Pancreas (tissue), 10 donors: ENCODE data around the gene CPB2. TPM values are rescaled to one million over a fixed set of nuclear protein-coding genes. Genes with fewer than 3 reads are reported as not detected.

Experiments used
- ATAC-seq, 4 donors: fragments of 200-7000 bp; cut with Tn5 transposase; one replicate each; pipeline versions ENCODE4 v1.8.0 to v1.9.1; 2020; ENCODE audit warnings: mild to moderate bottlenecking in 4 of 4, moderate library complexity in 4 of 4
- DNase-seq, 6 donors: peaks; one replicate each; pipeline ENCODE4 v3.0.0-alpha.2; 2020
- FAIRE-seq: peaks from 2 replicates; lab custom pipeline; 2012; peaks lifted over from hg19 to GRCh38; lab: Jason Lieb, UNC
- H3K27ac ChIP-seq, 4 donors: fragments of 200-600 bp; sonication (generic); 1 replicate in 3 of 4; 2 replicates in 1 of 4; pipeline versions ENCODE4 v1.5.0 to v1.8.0; 2020
- H3K27me3 ChIP-seq, 4 donors: fragments of 200-600 bp; one replicate each; pipeline ENCODE4 v1.8.0; 2021
- H3K36me3 ChIP-seq, 3 donors: fragments of 200-600 bp; sonication (generic) in 1 of 3; one replicate each; pipeline versions ENCODE4 v1.5.0 to v1.8.0; 2020 to 2021
- H3K4me1 ChIP-seq, 3 donors: fragments of 200-600 bp; one replicate each; pipeline ENCODE4 v1.8.0; 2021
- H3K4me3 ChIP-seq, 4 donors: fragments of 200-600 bp; sonication (generic) in 2 of 4; one replicate each; pipeline versions ENCODE4 v1.5.0 to v1.8.0; 2020 to 2021
- H3K9me3 ChIP-seq, 4 donors: fragments of 200-600 bp; one replicate each; pipeline ENCODE4 v1.8.0; 2021
- WGBS, 2 donors: extraction: QIAGEN DNeasy Blood & Tissue Kit; methylation state at CpG; one replicate each; pipeline ENCODE4 v1.1.7; 2013; 5-methylcytosine and 5-hydroxymethylcytosine counted together
- intact Hi-C, 3 donors: fragments of 100-400 bp; cut with DNase I; formaldehyde crosslinking; loops; one replicate each; pipeline versions ENCODE4 v1.11.1 to v1.14.2; 2022
- polyA plus RNA-seq, 2 donors: library from polyadenylated mRNA; stranded (reverse); fragments of 200-250 nt; gene quantifications; one replicate each; pipeline ENCODE4 v1.2.3, GENCODE V29; 2013
- total RNA-seq, 6 donors: library from RNA; stranded (reverse); fragmentation: NEBNext Ultra II Directional in 4 of 6; extraction: Animal tissue kit (Norgen Biotek cat#: 25700) in 4 of 6; gene quantifications; one replicate each; pipeline versions ENCODE4 v1.2.1 to v1.2.4, GENCODE V29; 2021 to 2023
- TF ChIP-seq, protein P1 (sequence below), 4 donors: fragments of 200-600 bp; sonication (generic) in 3 of 4; IDR thresholded peaks; one replicate each; pipeline versions ENCODE4 v1.5.0 to v1.8.0; 2021; ENCODE audit warnings: antibody characterized with exemption in 4 of 4
- donor health status: healthy with polysubstance abuse.
- donor health status: DM: no; HTN: no; CAD: no; lungs with moderate emphysema.
- donor health status: DM: no; HTN: no; CAD: no.
- donor health status: control.
- donor health status: control.
- donor health status: Bipolar disorder and iron deficiency.
- donor health status: DM: yes; HTN: yes; CAD: no.
- donor health status: DM: no; HTN: no; CAD: no.
- donor health status: DM: no; HTN: no; CAD: no.
- donor health status: DM: yes; HTN: yes; CAD: no.

The CPB2 gene
- total and polyA plus RNA-seq, 8 donors, result 0.08 to 0.94 (median 0.58) TPM; not detected in 1

DNA sequence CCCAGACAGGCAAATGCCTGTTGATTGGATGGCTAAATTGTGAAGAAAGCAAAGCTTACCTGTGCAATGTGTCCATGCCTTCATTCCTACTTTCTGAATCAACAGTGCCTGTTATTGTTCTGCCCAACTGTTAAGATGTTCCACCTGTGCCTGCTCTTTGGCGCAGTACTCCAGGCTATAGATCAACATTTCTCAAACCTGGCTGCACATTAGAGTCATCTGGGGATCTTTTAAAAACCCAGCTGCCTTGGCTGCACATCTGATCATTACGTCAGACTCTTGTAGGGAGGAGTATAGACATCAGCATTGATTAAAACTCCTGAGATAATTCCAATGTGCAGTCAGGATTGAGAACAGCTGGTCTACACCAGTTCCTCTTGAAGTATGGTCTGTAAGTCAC, 16.2 kb upstream of the CPB2 start:
- intact Hi-C loops, result no loop called here
- FAIRE-seq (no peak), ATAC-seq (no peak), DNase-seq (no peak)
- 85 to 92% methylated on average over 2 of the region's 2 CpGs for WGBS, 2 donors
- H3K27ac ChIP-seq, result no peak overlapping the region
- H3K36me3 ChIP-seq, result no peaks in the 10 kb centered on the region
- H3K4me1 ChIP-seq, result peaks cover 0 to 5% (median 0%) of the 10 kb centered on the region in 3 donors
- H3K9me3 ChIP-seq, result no peaks in the 10 kb centered on the region
- no peak overlapping the region for H3K4me3 ChIP-seq
- TF ChIP-seq, protein P1, sequence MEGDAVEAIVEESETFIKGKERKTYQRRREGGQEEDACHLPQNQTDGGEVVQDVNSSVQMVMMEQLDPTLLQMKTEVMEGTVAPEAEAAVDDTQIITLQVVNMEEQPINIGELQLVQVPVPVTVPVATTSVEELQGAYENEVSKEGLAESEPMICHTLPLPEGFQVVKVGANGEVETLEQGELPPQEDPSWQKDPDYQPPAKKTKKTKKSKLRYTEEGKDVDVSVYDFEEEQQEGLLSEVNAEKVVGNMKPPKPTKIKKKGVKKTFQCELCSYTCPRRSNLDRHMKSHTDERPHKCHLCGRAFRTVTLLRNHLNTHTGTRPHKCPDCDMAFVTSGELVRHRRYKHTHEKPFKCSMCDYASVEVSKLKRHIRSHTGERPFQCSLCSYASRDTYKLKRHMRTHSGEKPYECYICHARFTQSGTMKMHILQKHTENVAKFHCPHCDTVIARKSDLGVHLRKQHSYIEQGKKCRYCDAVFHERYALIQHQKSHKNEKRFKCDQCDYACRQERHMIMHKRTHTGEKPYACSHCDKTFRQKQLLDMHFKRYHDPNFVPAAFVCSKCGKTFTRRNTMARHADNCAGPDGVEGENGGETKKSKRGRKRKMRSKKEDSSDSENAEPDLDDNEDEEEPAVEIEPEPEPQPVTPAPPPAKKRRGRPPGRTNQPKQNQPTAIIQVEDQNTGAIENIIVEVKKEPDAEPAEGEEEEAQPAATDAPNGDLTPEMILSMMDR (IDR thresholded peaks at IDR 0.05), result no peak
- no peaks in the 10 kb centered on the region for H3K27me3 ChIP-seq

DNA sequence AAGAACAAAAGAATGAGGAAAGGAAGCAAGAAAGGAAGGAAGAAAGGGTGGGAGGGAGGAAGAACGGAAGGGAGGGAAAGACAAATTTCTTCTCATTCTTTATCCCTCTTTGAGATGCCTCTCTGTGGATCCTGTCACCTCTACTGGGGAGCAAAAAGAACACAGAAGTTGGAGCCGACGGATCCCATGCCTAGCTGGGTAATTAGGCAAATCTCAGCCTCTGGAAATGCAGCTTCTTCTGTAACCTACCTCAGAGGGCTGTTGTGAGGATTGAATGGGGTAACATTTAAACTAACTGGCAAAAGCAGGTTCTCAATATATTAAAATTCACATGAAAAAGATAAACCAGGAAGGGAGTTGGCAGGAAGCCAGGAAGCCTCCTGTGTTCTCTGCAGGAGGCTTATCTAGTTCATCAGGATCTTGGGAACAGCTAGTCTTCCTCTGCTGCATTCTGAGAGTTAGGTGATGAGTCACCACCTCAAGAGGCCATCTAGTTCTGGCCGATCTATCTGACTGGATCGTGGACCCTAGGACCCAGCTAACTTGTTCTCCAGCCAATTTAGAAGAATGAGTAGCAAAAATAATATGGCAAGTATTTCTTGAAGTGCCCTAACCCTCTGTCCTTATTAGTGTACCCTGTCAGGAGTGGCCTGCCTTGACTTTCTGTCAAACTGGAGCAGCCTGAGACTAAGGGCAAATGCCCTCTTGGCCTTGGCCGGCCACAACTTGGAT, 15.2 kb upstream of the CPB2 start:
- Histone ChIP-seq H3K9me3 (no peaks in the 10 kb centered on the region), H3K4me3 (no peak overlapping the region), H3K4me1 (peaks cover 0 to 5% (median 0%) of the 10 kb centered on the region in 3 donors), H3K27me3 (no peaks in the 10 kb centered on the region), H3K36me3 (no peaks in the 10 kb centered on the region), H3K27ac (no peak overlapping the region)
- DNase-seq (peak in 1 of 6 donors; percentile 29), ATAC-seq (peak in 3 of 4 donors; percentile 35 to 72 (median 58)), FAIRE-seq (no peak)
- WGBS, 2 donors, result 58 to 68% methylated on average over 6 of the region's 6 CpGs
- TF ChIP-seq, protein P1 (IDR thresholded peaks at IDR 0.05), result no peak
- intact Hi-C loops, result no loop called here

DNA sequence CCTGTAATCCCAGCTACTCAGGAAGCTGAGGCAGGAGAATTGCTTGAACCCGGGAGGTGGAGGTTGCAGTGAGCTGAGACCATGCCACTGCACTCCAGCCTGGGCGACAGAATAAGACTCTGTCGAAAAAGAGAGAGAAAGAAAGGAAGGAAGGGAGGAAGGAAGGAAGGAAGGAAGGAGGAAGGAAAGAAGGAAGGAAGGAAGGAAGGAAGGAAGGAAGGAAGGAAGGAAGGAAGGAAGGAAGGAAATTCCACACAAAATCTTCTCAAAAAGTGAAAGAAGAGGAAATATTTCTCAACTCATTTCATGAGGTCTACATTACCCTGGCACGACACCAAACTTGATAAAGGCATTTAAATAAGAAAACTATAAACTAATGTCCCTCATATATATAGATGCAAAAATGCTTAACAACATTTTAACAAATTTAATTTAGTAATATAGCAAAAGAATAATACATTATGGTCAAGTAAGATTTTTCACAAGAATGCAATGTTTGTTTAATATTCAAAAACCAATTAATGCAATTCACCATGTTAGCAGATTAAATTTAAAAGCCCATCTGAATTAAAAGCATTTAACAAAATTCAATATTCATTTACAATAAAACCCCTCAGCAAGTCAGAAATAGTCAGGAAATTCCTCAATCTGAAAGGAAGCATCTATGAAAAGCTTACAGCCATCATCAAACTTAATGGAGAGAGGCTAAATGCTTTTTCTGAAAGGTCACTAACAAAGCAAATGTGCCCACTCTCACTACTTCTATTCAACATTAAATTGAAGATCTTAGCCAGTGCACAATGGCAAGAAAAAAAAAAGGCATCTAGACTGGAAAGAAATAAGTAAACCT, 12.0 kb upstream of the CPB2 start:
- Histone ChIP-seq H3K4me1 (peaks cover 0 to 5% (median 0%) of the 10 kb centered on the region in 3 donors), H3K27me3 (no peaks in the 10 kb centered on the region), H3K36me3 (no peaks in the 10 kb centered on the region), H3K9me3 (no peaks in the 10 kb centered on the region), H3K27ac (no peak overlapping the region), H3K4me3 (no peak overlapping the region)
- 82 to 96% methylated on average over 4 of the region's 4 CpGs for WGBS, 2 donors
- FAIRE-seq (no peak), ATAC-seq (no peak), DNase-seq (no peak)
- TF ChIP-seq, protein P1 (IDR thresholded peaks at IDR 0.05), result no peak
- intact Hi-C loops, result no loop called here

- H3K9me3 ChIP-seq, result no peaks in the 10 kb centered on the region
- H3K4me1 ChIP-seq, result no peaks in the 10 kb centered on the region
- no peak for FAIRE-seq
- TF ChIP-seq, protein P1 (IDR thresholded peaks at IDR 0.05), result no peak
- no peak for DNase-seq
- no peak overlapping the region for H3K27ac ChIP-seq
- H3K36me3 ChIP-seq, result no peaks in the 10 kb centered on the region
- no peak overlapping the region for H3K4me3 ChIP-seq
- H3K27me3 ChIP-seq, result no peaks in the 10 kb centered on the region
- intact Hi-C loops, result no loop called here
- 85% methylated on average over 9 of the region's 9 CpGs for WGBS, 2 donors
- no peak for ATAC-seq
Observed at GRCh38 chr13:46114613-46115012, 9.8 kb upstream of the CPB2 start.
